ENCODE measurements around the gene FADS3. TPM values are rescaled to one million over a fixed set of nuclear protein-coding genes. Genes with fewer than 3 reads are reported as not detected.

Gene FADS3
- total RNA-seq, 2 donors from 2014 or later, result 368 to 393 TPM

DNA sequence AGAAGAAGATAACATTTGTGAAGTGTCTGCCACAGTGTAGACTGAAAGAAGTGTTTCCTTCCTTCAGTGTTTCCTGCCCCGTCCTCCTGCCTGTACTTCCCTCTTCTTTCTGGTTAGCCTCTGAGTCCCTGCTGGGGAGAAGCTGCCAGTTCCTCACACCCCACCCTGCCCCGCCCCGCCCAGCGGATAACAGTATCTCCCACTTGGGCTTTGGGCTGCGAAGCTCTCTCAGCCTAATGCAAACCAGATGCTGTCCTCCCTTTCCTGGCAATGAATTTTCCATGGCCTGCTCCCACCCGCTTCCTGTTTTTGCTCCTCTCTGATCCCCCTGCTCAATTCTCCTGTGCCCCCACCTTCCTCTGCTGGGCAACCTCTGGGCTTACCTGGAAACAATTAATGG lies 31.2 kb upstream of the FADS3 start:
- TF ChIP-seq, protein P1, sequence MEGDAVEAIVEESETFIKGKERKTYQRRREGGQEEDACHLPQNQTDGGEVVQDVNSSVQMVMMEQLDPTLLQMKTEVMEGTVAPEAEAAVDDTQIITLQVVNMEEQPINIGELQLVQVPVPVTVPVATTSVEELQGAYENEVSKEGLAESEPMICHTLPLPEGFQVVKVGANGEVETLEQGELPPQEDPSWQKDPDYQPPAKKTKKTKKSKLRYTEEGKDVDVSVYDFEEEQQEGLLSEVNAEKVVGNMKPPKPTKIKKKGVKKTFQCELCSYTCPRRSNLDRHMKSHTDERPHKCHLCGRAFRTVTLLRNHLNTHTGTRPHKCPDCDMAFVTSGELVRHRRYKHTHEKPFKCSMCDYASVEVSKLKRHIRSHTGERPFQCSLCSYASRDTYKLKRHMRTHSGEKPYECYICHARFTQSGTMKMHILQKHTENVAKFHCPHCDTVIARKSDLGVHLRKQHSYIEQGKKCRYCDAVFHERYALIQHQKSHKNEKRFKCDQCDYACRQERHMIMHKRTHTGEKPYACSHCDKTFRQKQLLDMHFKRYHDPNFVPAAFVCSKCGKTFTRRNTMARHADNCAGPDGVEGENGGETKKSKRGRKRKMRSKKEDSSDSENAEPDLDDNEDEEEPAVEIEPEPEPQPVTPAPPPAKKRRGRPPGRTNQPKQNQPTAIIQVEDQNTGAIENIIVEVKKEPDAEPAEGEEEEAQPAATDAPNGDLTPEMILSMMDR (IDR thresholded peaks at IDR 0.05), result no peak
- H3K27ac ChIP-seq, result peak overlapping the region; percentile 15 to 61
- no peaks in the 10 kb centered on the region for H3K9me3 ChIP-seq
- H3K4me1 ChIP-seq (ENCODE audit: control insufficient read depth in 1 of 2, low read depth in 2 of 2), result peaks cover 4 to 18% of the 10 kb centered on the region in 2 donors
- no peak for ATAC-seq (ENCODE audit: insufficient number of reproducible peaks, low FRiP score, low read depth)
- no peak overlapping the region for H3K4me3 ChIP-seq
- no peaks in the 10 kb centered on the region for H3K27me3 ChIP-seq (replicated peaks; ENCODE audit: insufficient read depth)
- no peak for DNase-seq (ENCODE audit: low spot score)
- H3K36me3 ChIP-seq, result no peaks in the 10 kb centered on the region

DNA sequence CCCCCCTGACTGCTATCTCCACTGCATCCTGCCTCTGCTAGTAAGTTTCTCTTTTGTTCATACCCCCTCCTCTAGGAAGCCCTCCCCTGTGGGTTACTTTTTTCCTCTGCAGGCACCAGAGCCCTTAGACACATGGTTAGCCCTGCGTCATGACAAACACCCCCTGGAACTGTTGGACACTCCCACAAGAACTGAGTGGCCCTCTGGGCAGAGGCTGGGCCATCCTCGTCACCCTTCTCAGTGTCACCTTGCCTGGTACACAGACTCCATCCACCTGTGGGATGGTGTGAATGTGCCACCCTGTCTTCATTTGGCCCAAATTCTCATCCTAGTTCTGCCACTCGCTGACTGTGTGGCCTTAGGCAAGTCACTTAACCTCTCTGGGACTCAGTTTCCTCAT lies 30.1 kb upstream of the FADS3 start:
- ATAC-seq (ENCODE audit: insufficient number of reproducible peaks, low FRiP score, low read depth), result no peak
- TF ChIP-seq, protein P1 (IDR thresholded peaks at IDR 0.05), result no peak
- no peak for DNase-seq (ENCODE audit: low spot score)
- Histone ChIP-seq H3K27me3 (replicated peaks; ENCODE audit: insufficient read depth) (no peaks in the 10 kb centered on the region), H3K36me3 (no peaks in the 10 kb centered on the region), H3K4me1 (ENCODE audit: control insufficient read depth in 1 of 2, low read depth in 2 of 2) (peaks cover 4 to 18% of the 10 kb centered on the region in 2 donors), H3K9me3 (no peaks in the 10 kb centered on the region), H3K27ac (no peak overlapping the region), H3K4me3 (no peak overlapping the region)

DNA sequence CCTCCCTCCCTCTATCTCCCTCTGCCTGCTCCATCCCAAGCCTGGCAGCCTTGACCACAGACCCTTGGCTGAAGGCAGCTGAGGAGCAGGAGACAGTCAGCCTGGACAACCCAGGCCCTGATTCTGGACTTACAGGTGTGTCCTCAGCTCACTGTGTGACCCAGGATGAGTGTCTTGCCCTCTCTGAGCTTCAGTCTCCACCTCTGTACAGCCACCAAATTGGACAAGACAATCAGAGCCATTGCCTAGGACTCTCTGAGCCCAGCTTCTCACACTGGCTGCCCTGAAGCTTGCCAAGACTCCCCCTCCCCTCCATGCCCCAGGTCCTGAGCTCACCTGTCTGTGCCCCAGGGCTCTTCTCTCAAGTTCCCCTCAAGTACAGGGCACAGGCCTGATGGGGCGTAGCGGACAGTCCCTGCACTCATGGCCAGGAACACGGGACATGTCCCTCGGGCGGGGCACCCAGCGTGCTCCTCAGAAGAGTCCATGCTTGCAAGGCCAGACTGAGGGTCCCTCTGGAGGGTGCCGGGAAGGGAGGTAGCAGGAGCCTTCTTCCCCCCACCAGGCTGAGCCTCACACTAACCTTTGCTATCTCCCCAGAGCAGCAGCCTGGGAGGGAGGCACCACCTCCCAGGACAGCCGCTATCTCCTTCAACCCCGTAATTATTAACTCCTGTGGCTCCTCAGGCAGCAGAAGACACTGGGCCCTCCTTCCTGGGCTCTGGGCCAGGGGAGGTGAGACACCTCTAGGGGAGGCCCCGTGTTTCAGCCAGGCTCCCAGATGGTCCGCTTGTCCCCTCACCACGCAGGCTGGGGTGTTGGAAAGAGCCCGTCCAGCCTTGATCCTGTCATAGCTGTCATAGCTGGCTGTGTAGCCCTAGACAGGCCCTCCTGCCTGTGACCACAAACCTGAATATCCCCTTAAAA lies 28.6 kb upstream of the FADS3 start:
- Histone ChIP-seq H3K9me3 (no peaks in the 10 kb centered on the region), H3K27ac (no peak overlapping the region), H3K27me3 (replicated peaks; ENCODE audit: insufficient read depth) (no peaks in the 10 kb centered on the region), H3K4me3 (no peak overlapping the region), H3K4me1 (ENCODE audit: control insufficient read depth in 1 of 2, low read depth in 2 of 2) (peaks cover 4 to 18% of the 10 kb centered on the region in 2 donors), H3K36me3 (no peaks in the 10 kb centered on the region)
- ATAC-seq (ENCODE audit: insufficient number of reproducible peaks, low FRiP score, low read depth), result no peak
- DNase-seq (ENCODE audit: low spot score), result no peak
- TF ChIP-seq, protein P1 (IDR thresholded peaks at IDR 0.05), result no peak

DNA sequence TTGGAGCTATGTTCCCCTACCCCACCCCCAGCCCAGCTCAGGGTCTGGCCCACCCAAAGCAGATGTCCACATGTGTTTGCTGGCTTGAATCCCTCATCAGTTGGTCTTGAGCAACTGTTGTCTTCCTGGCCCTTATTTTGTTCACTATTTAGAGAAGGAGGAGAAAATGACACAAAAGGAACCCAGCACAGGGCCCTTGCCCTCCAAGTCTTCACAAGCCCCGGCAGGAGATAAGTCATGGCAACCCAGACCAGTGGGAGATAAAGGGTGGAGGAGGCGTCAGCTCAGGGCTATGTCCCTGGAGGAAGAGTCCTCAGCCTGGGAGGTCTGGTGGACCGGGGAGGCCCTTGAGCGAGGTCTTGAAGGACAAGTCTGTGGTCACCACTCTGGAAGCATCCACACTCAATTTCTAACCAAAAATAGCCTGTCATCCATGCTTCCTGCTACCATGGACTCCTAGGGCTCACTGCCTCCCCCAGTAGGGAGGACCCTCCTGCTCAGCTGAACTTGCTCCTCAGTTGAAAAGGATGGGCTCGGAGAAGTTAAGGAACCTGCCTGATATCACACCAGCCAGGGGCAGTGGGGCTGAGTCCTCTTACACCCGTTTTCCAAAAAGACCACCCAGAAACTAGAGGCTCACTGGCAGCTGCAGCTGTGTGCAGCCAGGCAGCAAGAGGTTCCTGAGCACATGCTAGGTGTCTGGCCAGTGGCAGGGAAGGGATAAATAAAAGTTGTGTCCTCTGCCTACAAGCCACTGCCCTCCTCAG lies 27.8 kb upstream of the FADS3 start:
- DNase-seq (ENCODE audit: low spot score), result no peak
- H3K27ac ChIP-seq, result no peak overlapping the region

More for the DNA sequence above, 27.8 kb upstream of the FADS3 start:
- peaks cover 4 to 18% of the 10 kb centered on the region in 2 donors for H3K4me1 ChIP-seq (ENCODE audit: control insufficient read depth in 1 of 2, low read depth in 2 of 2)
- H3K4me3 ChIP-seq, result no peak overlapping the region
- H3K9me3 ChIP-seq, result no peaks in the 10 kb centered on the region
- H3K36me3 ChIP-seq, result no peaks in the 10 kb centered on the region
- no peaks in the 10 kb centered on the region for H3K27me3 ChIP-seq (replicated peaks; ENCODE audit: insufficient read depth)
- TF ChIP-seq, protein P1 (IDR thresholded peaks at IDR 0.05), result no peak
- ATAC-seq (ENCODE audit: insufficient number of reproducible peaks, low FRiP score, low read depth), result no peak

Measured in thoracic aorta (tissue), 2 donors.